ENCODE results near the gene TAS2R38.

- TF ChIP-seq POLR2AphosphoS5 (IDR thresholded peaks at IDR 0.05; ENCODE audit: low read depth, low read length) (no peak), REST (IDR thresholded peaks at IDR 0.05; ENCODE audit: insufficient read depth in 1 of 2, low read depth in 2 of 2, low read length in 2 of 2) (no peak), TAF1 (IDR thresholded peaks at IDR 0.05; ENCODE audit: borderline replicate concordance, insufficient read depth, low read length) (no peak)
These were observed 24.6 kb downstream of the TAS2R38 start for GRCh38 chr7:141949021-141949420.

Data from PFSK-1 (cell line).